ENCODE results near the gene IL1RAPL1.

IL1RAPL1 gene

GRCh38 chrX:29617725-29618124, 1030.5 kb downstream of the IL1RAPL1 start:
- TF ChIP-seq CTCF (IDR thresholded peaks at IDR 0.05; ENCODE audit: borderline replicate concordance, control extremely low read depth, extremely low read depth, insufficient read depth, missing control alignments), result no peak
- in situ Hi-C loops (cut with MboI; ENCODE audit: low sequenced_read_pairs, unreplicated experiment), result no loop called here
- no peak for DNase-seq (ENCODE audit: low spot score)

- in situ Hi-C loops (cut with MboI; ENCODE audit: low sequenced_read_pairs, unreplicated experiment), result no loop called here
- TF ChIP-seq CTCF (IDR thresholded peaks at IDR 0.05; ENCODE audit: borderline replicate concordance, control extremely low read depth, extremely low read depth, insufficient read depth, missing control alignments), result no peak
- DNase-seq (ENCODE audit: low spot score), result no peak
These were observed 1040.6 kb downstream of the IL1RAPL1 start for GRCh38 chrX:29627833-29628232.

- no peak for DNase-seq (ENCODE audit: low spot score)
- in situ Hi-C loops (cut with MboI; ENCODE audit: low sequenced_read_pairs, unreplicated experiment), result no loop called here
- TF ChIP-seq CTCF (IDR thresholded peaks at IDR 0.05; ENCODE audit: borderline replicate concordance, control extremely low read depth, extremely low read depth, insufficient read depth, missing control alignments), result no peak
These were observed 1047.3 kb downstream of the IL1RAPL1 start for GRCh38 chrX:29634516-29634915.

- DNase-seq (ENCODE audit: low spot score), result no peak
- TF ChIP-seq CTCF (IDR thresholded peaks at IDR 0.05; ENCODE audit: borderline replicate concordance, control extremely low read depth, extremely low read depth, insufficient read depth, missing control alignments), result no peak
- in situ Hi-C loops (cut with MboI; ENCODE audit: low sequenced_read_pairs, unreplicated experiment), result no loop called here
These were observed 1049.1 kb downstream of the IL1RAPL1 start for GRCh38 chrX:29636331-29636730.

GRCh38 chrX:29640106-29640505, 1052.9 kb downstream of the IL1RAPL1 start:
- TF ChIP-seq CTCF (IDR thresholded peaks at IDR 0.05; ENCODE audit: borderline replicate concordance, control extremely low read depth, extremely low read depth, insufficient read depth, missing control alignments), result no peak
- in situ Hi-C loops (cut with MboI; ENCODE audit: low sequenced_read_pairs, unreplicated experiment), result no loop called here
- no peak for DNase-seq (ENCODE audit: low spot score)

GRCh38 chrX:29641461-29641860, 1054.2 kb downstream of the IL1RAPL1 start:
- in situ Hi-C loops (cut with MboI; ENCODE audit: low sequenced_read_pairs, unreplicated experiment), result no loop called here
- TF ChIP-seq CTCF (IDR thresholded peaks at IDR 0.05; ENCODE audit: borderline replicate concordance, control extremely low read depth, extremely low read depth, insufficient read depth, missing control alignments), result no peak

GRCh38 chrX:29643181-29643580, 1055.9 kb downstream of the IL1RAPL1 start:
- TF ChIP-seq CTCF (IDR thresholded peaks at IDR 0.05; ENCODE audit: borderline replicate concordance, control extremely low read depth, extremely low read depth, insufficient read depth, missing control alignments), result no peak
- DNase-seq (ENCODE audit: low spot score), result no peak
- in situ Hi-C loops (cut with MboI; ENCODE audit: low sequenced_read_pairs, unreplicated experiment), result no loop called here

More at GRCh38 chrX:29641461-29641860, 1054.2 kb downstream of the IL1RAPL1 start:
- DNase-seq (ENCODE audit: low spot score), result no peak

Data from GM13976 (cell line).